NCI-H345 treated with DMSO at 0.1 percent for 48 hours (cell line): ENCODE results near the gene SIGLEC14.
"Not testable (repeated sequence)": the region's sequence is repeated elsewhere in the genome, so short reads cannot be mapped to it uniquely, and the experiment has no call there.

Source experiments
- DNase-seq: peaks from one replicate; lab custom pipeline; 2025; ENCODE audit not compliant: unreplicated experiment; lab: John Stamatoyannopoulos, UW

The SIGLEC14 gene, protein sequence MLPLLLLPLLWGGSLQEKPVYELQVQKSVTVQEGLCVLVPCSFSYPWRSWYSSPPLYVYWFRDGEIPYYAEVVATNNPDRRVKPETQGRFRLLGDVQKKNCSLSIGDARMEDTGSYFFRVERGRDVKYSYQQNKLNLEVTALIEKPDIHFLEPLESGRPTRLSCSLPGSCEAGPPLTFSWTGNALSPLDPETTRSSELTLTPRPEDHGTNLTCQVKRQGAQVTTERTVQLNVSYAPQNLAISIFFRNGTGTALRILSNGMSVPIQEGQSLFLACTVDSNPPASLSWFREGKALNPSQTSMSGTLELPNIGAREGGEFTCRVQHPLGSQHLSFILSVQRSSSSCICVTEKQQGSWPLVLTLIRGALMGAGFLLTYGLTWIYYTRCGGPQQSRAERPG

DNA sequence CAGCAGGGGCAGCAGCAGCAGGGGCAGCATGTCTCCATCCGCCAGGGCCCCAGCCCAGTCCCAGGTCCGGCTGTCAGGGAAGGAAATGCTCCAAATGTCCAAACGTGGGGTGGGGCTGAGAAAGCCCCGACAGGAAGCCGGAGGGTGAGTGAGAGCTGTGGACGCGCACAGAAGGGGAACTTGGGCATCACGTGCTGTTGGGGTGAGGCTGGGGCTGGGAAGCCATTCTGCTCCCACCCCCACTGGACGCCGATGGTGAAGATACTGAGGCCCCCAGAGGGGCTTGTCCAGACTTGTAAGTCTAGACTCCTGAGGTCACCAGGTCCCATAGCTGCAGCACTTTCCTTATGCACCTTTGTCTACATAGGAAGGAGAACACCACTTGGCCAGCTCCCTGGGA lies at the start of gene SIGLEC14:
SIGLEC14 (minus strand) TSS at position 96 of the 400 bp plus-strand sequence; CDS start at position 30, 66 bp downstream.
- not testable (repeated sequence) for DNase-seq

DNA sequence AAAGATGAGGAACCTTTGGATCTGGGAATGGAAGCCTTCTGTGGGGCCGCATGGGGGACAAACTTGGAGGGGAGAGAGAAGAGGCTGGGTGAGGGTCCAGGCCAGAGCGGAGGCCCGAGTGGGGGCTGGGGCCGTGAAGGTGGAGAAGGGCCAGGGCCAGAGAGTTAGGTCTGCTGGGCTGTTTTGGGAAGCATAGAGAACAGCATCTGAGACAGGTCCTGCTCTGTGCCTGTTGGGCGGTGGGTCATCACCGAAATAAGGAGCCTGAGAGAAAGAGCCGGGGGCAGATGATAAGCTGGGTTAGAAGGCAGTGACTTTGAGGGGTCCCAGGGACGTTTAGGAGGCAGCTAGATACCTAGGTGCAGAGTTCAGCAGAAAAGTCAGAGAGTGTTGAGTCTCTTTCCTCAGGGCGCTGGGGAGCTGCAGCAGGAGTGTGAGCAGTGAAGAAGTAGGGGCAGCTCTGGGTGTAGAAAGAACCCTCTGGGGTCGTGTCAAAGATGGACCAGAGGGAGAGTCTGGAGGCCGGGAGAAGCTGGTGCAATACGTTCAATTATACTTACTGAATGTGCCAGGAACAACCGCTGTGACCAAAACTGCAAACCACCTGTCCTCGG lies 49.2 kb upstream of the SIGLEC14 start:
- DNase-seq, result no peak

DNA sequence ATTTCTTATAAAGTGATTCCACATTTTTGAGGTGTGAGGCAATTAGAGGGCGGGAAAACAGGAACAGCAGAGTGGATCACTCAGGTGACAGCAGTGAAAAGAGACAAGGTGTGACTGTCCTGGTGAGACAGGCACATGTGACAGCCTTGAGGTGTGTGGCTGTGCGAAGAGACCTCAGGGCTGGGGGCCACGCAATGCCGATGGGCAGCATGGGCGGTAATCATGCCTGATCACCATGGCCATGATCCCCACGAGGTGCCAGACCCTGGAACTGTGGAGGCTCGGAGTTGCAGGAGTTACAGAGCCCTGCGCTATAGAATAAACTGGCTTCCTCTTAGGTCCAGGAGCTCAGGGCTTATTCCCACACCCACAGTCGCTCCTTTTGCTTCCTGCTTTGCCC lies 48.5 kb upstream of the SIGLEC14 start:
- no peak for DNase-seq

DNA sequence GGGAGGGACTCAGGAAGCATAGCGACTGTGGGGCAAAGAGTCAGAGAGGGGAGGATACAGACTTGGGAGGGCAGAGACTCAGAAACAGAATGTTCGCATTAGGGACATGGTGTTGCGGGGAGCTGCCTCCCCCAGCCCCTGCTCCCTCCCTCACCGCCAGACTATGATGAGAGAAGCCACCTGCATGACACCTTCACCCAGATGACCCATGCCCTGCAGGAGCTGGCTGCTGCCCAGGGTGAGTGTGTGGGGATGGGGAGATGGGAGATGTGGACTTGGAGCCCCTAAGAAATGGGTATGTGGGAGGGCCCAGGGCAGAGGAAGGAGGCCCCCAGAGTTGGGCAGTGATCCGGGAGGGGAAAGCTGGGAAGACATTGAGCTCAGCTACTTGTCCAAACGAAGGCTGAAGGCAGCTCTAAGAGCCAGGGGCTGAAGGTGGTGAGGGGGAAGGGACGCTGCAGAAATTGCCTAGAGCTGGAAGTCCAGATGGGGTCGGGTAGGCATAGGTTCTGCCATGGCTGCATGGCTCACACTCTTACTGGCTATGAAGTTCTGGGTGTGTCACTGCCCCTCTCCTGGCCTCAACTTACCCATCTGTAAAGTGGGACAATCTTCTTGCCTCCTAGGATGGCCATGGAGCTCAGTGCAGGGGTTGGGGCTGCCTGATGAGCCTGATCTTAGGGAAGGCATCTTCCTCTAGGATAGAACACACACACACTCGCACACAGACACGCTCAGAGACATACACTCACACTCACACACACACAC lies 47.9 kb upstream of the SIGLEC14 start:
- no peak for DNase-seq

DNA sequence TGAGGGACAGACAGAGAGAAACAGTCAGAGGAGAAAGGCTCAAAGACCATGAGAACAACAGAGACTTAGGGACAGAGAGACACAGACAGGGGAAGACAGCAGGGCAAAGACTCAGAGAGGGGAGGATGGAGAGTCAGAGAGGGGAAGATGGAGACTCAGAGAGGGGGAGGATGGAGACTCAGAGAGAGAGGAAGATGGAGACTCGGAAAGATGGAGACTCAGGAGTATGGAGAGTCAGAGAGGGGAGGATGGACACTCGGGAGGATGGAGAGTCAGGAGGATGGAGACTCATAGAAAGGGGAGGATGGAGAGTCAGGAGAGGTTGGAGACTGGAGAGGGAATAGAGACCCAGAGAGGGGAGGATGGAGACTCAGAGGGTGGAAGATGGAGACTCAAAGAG lies 47.2 kb upstream of the SIGLEC14 start:
- DNase-seq, result no peak

DNA sequence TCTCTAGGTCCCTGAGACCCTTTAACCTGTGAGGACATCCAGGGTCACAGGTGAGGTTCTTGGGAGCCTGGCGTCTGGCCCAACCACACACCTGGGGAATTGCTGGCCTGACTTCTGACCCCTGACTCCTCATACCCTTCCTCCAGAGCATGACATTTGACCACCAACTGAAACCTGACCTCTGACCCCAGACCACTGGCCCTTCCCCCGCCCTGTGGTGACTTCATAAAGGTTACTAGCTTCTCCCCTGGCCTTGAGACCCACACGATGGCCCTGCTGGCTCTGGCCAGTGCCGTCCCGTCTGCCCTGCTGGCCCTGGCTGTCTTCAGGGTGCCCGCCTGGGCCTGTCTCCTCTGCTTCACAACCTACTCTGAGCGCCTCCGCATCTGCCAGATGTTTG lies 46.6 kb upstream of the SIGLEC14 start, which contains the start of gene SPACA6:
SPACA6 (plus strand) TSS at position 71 of the 400 bp plus-strand sequence; CDS start at position 268, 197 bp downstream.
- no peak for DNase-seq

DNA sequence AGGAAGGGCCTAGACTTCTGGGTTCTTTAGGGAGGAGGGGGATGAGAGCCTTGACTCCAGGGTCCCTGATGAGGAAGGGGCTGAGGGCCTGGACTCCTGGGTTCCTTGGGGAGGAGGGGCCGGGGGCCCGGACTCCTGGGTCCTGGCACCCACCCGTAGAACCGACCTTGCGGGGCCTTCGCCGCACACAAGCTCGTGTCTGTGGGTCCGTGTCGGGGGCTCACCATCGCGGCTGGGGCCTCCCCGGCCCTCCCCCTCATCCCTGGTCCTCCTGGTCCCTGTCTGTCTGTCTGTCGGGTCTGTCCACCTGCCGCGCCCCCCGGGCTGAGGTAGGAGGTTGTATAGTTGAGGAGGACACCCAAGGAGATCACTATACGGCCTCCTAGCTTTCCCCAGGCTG lies 45.8 kb upstream of the SIGLEC14 start:
- DNase-seq, result no peak

DNA sequence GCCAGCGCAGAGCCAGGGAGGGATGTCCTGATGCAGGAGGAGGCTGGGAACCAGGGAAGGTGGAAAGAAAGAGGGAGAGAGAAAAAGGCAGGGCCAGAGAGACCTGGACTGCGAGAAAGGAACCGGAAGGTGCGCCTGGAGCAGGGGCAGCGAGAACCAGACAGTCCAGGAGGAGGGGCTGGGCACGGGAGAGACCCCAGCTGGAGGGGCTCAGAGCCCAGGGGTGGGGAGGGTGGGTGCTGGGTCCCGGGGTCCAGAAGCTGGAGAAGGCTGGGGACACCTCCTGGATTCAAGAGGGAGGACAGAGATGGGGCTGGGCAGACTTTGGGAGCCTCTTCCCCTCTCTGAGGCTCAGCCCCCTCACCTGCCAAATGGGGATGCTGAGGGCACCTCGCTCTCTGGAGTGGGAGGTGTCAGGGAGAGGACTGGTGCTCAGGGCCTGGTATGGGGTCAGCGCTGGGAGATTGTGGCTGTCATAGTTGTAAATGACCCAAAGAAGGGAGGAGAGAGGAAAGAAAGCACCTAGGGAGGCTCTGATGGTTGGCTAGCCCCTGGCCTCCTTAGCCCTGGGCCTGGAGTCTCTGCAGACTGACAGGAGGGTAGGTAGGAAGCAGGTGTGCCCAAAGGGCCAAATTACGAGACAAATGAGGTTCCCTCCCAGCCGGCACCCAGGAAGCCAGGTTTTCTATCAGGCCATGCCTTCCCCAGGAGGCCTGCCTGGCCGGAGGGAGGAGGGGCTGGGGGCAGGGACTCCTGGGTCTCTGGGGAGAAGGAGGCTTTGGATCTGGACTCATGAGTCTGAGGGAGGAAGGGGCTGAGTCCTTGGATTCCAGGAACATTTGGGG lies 45.2 kb upstream of the SIGLEC14 start:
- no peak for DNase-seq

DNA sequence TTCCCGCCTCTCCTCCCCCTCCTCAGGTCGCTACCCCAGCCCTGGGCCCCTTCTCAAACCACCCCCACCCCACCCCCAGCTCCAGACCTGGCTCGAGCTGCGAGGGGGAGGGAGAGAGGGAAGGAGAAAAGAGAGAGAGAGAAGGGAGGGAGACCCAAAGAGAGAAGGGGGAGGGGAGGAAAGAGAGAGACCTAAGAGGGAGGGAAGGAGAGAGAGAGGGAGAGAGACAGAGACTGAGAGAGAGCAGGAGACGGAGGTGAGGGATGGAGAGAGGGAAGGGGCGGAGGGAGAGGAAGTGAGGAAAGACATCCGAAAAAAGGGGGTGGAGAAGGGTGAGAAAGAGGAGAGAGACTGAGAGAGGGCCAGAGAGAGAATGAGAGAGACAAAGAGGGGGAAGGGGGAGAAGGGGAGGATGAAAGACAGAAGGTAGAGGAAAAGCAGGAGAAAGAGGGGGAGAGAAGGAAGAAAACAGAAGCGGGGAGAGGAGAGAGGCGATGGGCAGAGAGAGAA lies 44.5 kb upstream of the SIGLEC14 start:
- DNase-seq, result no peak

DNA sequence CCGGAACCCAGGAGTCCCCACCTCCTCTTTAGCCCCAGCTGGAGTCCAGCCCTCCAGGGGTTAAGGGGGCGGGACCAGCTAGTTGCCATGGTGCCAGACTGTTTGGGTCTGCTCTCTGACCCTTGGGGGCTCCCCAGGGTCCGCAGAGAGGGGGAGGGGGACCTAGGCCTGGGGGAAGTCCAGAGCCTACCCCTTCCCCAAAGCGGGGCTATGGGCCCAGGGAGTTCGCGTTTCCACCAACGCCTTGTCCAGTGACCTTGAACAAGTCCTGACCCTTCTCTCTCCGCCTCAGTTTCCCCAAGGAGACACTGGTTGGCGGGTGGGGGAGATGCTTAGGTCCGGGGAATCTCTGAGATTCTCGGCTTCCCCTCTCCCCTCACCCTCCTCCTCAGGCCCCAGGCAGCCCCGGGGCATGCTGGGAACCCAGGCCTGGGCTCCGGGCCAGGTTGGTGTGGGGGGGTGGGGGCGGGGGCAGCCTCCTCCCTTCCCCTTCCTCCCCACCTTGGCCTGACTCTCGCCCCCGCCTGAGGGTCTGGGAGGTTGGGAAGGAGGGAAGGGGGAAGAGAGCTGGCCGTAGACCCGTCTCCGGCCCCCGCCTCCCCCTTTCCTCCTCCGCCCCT lies 43.9 kb upstream of the SIGLEC14 start:
- no peak for DNase-seq

DNA sequence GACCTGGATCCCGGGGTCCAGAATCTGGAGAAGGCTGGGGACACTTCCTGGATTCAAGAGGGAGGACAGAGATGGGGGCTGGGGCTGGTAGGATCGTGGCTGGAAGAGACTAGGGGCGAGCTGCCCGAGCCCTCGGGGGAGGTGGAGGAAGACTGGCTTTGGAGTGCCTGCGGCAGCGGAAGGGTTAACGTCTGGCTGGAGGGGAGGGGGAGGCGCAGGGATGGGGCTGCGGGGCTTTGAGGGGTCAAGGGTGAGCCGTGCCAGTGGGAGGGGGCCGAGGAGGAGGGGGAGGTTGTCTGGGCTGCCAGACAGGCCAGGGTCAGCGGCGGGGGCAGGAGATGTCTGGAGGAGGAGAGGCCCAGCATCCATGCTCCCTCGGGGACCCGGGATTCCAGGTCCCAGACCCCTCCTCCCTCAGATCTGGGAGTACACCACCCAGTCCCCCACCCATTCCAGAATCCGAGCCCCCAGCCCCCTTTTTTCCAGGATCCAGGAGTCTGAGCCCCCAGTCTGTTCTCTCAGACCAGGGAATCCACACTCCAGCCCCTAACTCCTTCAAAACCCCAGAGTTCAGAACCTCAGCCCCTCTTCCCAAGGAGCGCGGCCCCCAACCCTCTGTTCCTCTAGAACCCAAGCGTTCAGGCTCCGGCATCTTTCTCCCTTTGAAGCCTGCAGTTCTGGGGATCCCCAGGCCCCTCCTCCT lies 43.3 kb upstream of the SIGLEC14 start:
- no peak for DNase-seq

DNA sequence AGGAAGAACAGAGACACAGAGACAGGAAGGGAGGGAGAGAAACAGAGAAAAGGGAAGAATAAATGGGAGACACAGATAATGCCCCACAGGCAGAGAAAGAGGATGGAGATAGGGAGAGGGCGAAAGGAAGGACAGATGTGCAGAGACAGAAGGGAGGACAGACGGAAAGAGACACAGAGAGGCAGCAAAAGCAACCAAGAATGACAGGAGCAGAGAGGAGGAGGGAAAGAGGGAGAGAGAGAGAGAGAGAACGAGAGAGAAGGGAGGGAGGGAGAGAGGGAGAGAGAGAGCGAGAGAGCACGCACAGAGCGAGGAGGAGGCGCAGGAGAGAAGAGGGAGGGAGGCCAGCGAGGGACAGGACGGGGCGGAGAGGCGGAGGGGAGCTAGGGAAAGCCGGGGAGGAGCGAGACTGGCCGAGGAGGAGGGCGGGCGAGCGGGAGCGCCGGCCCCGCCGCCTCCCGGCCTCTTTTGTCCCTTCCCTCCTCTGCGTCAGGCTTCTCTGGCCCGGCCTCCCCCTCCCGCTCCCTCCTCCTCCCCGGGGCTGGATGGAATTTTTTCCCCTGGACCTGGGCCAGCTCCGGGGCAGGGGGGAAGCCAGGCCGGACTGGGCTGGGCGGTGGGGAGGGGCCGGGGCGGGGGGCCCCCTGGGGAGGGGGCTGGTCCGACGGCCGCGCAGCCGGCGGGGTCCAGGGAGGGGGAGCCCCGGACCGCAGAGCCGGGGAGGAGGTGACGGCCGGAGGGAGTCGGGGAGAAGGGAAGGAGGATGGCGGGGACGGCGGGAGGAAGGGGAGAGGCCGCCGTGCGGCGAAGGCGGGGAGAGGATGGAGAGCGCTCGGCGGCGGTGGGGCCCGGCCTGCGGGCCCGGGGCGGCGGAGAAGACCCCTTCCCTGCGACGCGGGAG lies 42.3 kb upstream of the SIGLEC14 start:
- no peak for DNase-seq

DNA sequence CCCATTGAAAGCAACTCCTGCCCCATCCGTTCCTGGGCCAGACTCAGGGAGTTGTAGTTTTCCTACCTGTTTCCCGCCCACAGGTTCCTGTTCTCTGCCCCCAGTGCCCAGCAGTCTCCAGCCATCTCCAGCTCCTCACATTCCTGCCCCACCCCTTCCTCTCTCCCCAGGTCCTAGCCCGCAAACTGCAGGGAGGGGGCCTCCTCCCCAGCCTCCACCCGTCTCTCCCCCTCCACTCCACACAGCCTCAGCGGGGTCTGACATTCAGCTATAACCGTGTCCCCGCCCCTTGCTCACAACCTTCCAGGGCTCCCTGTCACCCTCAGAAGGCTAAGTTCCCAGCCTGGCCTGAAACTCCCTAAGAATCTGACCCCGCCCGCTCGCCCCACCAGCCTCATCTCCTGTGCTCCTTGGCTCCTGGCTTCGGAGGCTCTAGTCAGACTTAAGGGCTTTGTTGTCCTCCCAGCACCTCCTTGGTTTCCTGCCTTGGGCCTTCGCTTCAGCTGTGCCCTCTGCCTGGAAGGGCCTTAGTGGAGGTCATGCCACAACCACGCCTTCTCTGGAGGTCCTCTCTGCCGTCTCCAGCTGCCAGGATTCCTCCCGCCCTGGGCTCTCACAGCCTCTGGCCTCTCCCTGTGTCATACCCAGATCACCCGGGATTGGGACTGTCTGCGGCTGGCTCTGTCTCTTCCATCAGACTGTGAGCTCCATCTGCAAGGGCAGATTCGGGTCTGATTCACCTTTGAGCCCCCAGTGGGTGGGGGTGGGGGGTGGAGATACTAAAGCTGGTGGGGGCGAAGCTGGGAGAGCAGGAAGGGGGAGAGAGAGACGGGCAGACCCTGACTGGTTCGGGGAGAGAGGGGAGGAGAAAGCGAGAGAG lies 41.4 kb upstream of the SIGLEC14 start:
- no peak for DNase-seq

DNA sequence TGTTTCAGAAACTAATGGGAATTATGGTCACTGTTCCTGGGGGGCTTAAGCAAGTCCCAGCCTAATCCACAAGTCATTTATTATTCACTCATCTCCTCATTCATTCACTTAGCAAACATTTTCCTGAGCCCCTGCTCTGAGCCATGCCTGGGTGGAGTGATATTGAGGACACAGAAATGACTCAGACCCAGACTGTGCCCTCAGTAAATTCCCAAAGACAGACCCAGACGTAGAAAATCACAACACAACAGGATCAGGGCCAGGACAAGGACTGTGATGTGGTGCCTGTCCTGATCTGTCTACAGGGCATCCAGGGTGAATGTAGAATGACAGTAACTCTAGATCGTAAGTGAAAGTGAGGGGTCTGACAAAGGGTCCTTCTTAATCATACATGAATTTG lies 39.5 kb upstream of the SIGLEC14 start:
- DNase-seq, result no peak

DNA sequence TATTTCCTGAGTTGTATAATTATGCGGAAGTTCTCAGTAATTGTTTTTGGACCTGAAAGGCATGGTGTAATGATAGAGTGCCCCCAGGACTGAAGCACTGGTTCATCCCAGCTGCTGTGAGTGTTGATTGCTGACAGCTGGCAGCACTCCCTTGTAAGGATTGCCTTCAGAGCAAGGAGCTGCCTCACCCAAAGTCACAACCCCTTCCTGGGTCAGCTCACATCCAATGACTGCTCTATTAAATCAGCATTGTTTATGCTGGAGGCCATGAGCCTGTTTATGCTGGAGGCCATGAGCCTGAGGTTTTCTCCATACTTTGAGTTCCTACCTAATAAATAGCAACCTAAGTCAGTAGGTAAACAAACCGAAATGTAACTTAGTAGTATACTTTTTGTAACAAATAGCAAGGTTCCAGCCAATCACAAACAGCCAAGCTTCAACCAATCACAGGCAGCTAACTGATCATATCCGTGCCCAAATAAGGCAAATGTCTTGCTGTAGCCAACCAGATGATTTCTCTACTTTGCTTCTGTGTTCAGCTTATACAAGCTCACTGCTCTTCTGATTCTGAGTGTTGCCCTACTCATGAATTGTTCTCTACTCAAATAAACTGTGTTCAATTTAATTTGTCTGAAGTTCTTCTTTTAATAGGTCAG lies 34.8 kb upstream of the SIGLEC14 start:
- no peak for DNase-seq

DNA sequence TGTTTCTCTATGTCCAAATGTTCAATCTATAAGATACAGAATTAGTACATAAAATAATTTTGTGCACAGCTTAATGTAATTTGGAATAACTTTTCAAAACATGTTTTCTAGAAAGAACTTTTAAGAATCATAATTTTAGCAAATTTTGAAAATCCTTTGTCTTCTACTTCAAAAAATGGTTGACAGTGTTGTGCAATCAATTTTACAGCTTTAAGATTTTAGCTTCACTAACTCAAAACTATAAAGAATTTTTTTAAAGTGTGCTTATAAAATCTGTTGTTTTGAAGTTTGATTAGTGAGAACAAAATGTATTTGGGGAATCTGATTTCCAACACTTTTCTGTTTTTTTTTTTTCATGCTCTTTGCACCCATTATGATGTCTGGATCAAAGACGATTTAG lies 33.8 kb upstream of the SIGLEC14 start:
- DNase-seq, result no peak

DNA sequence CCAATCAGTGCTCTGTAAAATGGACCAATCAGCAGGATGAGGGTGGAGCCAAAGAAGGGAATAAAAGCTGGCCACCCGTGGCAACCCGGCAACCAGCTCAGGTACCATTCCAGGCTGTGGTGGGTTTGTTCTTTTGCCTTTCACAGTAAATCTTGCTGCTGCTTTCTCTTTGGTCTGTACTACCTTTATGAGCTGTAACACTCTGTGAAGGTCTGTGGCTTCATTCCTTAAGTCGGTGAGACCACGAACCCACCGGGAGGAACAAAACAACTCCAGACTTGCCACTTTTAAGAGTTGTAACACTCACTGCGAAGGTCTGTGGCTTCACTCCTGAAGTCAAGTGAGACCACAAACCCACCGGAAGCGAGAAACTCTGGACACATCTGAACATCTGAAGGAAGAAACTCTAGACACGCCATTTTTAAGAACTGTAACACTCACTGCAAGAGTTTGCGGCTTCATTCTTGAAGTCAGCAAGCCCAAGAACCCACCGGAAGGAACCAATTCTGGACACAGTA lies 30.0 kb upstream of the SIGLEC14 start:
- DNase-seq, result no peak
